Immature natural killer cell (primary cell): Measurements from ENCODE around the gene CNOT3. TPM values are rescaled to one million over a fixed set of nuclear protein-coding genes. Genes with fewer than 3 reads are reported as not detected.
"Not testable (repeated sequence)": the region's sequence is repeated elsewhere in the genome, so short reads cannot be mapped to it uniquely, and the experiment has no call there.

ENCODE experiments used
- DNase-seq, 3 donors: peaks; one replicate each; pipeline ENCODE4 v3.0.0; 2022; ENCODE audit warnings: mixed read lengths in 1 of 3
- H3K27ac Mint-ChIP-seq, 6 donors: one replicate each; pipeline ENCODE4 v1.8.0; 2020; ENCODE audit warnings: mixed read lengths in 6 of 6, mild to moderate bottlenecking in 5 of 6, inconsistent platforms in 4 of 6, moderate library complexity in 3 of 6
- H3K27me3 Mint-ChIP-seq, 3 donors: one replicate each; pipeline ENCODE4 v1.8.0; 2020 to 2021; ENCODE audit warnings: low read depth in 3 of 3, mild to moderate bottlenecking in 3 of 3, mixed read lengths in 3 of 3, moderate library complexity in 3 of 3, inconsistent platforms in 1 of 3
- H3K36me3 Mint-ChIP-seq, 3 donors: one replicate each; pipeline ENCODE4 v1.8.0; 2020; ENCODE audit warnings: mixed read lengths in 3 of 3, inconsistent platforms in 2 of 3, mild to moderate bottlenecking in 2 of 3
- H3K4me1 Mint-ChIP-seq, 2 donors: one replicate each; pipeline ENCODE4 v1.8.0; 2020; ENCODE audit warnings: inconsistent platforms in 2 of 2, mild to moderate bottlenecking in 2 of 2, mixed read lengths in 2 of 2, moderate library complexity in 1 of 2
- H3K4me3 Mint-ChIP-seq, 5 donors: one replicate each; pipeline ENCODE4 v1.8.0; 2020; ENCODE audit warnings: mild to moderate bottlenecking in 5 of 5, mixed read lengths in 5 of 5, inconsistent platforms in 3 of 5, moderate library complexity in 3 of 5
- H3K9me3 Mint-ChIP-seq, 6 donors: one replicate each; pipeline ENCODE4 v1.8.0; 2020; ENCODE audit warnings: mild to moderate bottlenecking in 6 of 6, mixed read lengths in 6 of 6, inconsistent platforms in 4 of 6, moderate library complexity in 3 of 6
- polyA plus RNA-seq, 3 donors: library from polyadenylated mRNA; unstranded; fragments of 300-500 nt; fragmentation: Illumina TruSeq; gene quantifications; one replicate each; pipeline ENCODE4 v1.2.3, GENCODE V29; 2021

Gene CNOT3
- polyA plus RNA-seq, 3 donors from 2014 or later: 2.8 to 13.3 (median 4.0) TPM

- DNase-seq: no peak
- peaks cover 63 to 68% of the 10 kb centered on the region in 2 donors for H3K4me1 Mint-ChIP-seq
These were observed 22.7 kb downstream of the CNOT3 start for GRCh38 chr19:54160182-54160811.

DNA sequence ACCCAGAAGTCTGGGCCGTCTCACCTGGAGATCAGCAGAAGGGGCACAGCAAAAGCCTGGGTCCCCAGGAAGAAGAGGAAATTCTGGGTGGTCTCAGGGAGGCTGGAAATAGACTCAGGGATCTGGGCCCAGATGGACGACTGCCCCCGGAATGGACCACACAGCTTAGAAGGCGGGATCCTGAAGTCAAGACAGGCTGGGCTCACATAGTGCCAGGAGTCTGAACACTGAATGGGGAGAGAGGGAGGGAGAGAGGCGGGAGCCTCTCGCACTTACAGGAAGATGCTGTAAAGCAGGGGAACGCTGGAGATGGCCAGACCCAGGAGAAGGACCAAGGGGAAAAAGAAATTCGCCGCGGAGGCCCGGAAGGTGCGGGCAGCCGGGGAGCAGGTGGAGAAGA, 23.3 kb downstream of the CNOT3 start:
- peaks cover 9 to 15% (median 11%) of the 10 kb centered on the region in 3 donors for H3K27me3 Mint-ChIP-seq
- peaks cover 63 to 72% of the 10 kb centered on the region in 2 donors for H3K4me1 Mint-ChIP-seq
- DNase-seq: no peak
- H3K4me3 Mint-ChIP-seq: peak overlapping the region; percentile 95 to 100 (median 99)
- peak overlapping the region; percentile 45 to 100 (median 98) for H3K27ac Mint-ChIP-seq
- peaks cover 4 to 9% (median 5%) of the 10 kb centered on the region in 3 donors for H3K36me3 Mint-ChIP-seq
- no peaks in the 10 kb centered on the region for H3K9me3 Mint-ChIP-seq

More at GRCh38 chr19:54160182-54160811, 22.7 kb downstream of the CNOT3 start:
- Mint-ChIP-seq H3K27ac (peak overlapping the region; percentile 97 to 100 (median 99)), H3K4me3 (peak overlapping the region; percentile 95 to 100 (median 99)), H3K9me3 (no peaks in the 10 kb centered on the region), H3K36me3 (peaks cover 4 to 10% (median 5%) of the 10 kb centered on the region in 3 donors), H3K27me3 (peaks cover 9 to 15% (median 9%) of the 10 kb centered on the region in 3 donors)

DNA sequence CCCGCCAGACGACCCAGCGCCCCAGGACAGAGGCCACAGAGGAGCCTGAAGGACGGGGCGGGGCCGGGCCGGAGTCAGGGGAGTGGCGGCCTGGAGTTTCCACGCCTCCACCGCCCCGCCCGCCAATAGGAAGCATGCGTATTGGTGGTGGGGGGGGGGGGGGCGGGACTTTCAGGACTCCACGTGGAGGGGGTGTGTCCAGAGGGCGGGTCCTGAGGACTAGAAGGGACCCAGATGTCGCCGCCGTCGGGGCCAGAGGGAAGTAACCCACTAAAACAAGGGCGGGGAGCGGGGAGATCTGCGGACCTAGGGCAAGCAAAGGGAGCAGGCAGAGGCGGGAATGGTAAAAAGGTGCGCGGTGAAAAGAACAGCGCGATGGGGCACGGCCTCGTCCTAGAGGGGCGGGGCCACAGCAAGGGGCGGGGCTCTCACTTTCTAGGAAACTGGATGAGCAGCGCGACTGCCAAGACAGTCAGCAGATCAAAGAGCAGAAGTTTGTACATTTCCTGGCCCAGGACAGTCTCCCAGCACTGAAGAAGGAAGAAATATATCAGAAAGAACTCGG, 24.8 kb downstream of the CNOT3 start:
- DNase-seq: peak; percentile 78 to 80 (median 78)
- peak overlapping the region; percentile 87 to 95 (median 89) for H3K4me3 Mint-ChIP-seq
- peak overlapping the region in 5 of 6 donors; percentile 70 to 85 (median 78) for H3K27ac Mint-ChIP-seq
- peaks cover 60 to 65% of the 10 kb centered on the region in 2 donors for H3K4me1 Mint-ChIP-seq
- H3K36me3 Mint-ChIP-seq: no peaks in the 10 kb centered on the region
- H3K9me3 Mint-ChIP-seq: no peaks in the 10 kb centered on the region
- H3K27me3 Mint-ChIP-seq: peaks cover 9 to 15% (median 11%) of the 10 kb centered on the region in 3 donors

DNA sequence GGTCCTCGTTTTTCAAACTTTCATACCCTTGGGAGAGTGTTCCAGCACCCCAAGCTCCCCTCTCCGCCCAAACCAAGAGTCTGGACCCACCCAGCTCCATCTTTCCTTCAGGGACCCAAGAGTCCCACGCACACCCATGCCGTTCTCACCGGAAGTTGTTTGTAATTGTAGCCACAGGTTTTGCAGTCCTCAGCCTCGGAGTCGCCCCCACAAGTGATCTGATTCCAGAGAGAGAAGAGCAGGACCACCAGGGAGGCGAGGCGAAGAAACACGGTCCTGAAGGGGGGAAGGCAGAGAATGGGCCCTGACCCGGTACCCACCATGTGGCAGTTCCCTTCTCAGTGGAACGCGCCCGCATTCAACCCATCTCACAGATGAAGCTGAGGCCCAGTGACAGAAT, 25.3 kb downstream of the CNOT3 start:
- no peak for DNase-seq
- Mint-ChIP-seq H3K9me3 (no peaks in the 10 kb centered on the region), H3K27me3 (peaks cover 9 to 15% (median 11%) of the 10 kb centered on the region in 3 donors), H3K36me3 (no peaks in the 10 kb centered on the region), H3K27ac (peak overlapping the region in 5 of 6 donors; percentile 45 to 88 (median 75)), H3K4me1 (peaks cover 60 to 65% of the 10 kb centered on the region in 2 donors), H3K4me3 (peak overlapping the region; percentile 87 to 95 (median 89))

GRCh38 chr19:54164369-54165068, 27.0 kb downstream of the CNOT3 start:
- H3K27ac Mint-ChIP-seq: peak overlapping the region; percentile 34 to 89 (median 78)
- H3K4me1 Mint-ChIP-seq: peaks cover 49% of the 10 kb centered on the region in 2 donors
- H3K4me3 Mint-ChIP-seq: peak overlapping the region; percentile 71 to 93 (median 91)
- no peaks in the 10 kb centered on the region for H3K36me3 Mint-ChIP-seq
- no peaks in the 10 kb centered on the region for H3K9me3 Mint-ChIP-seq
- H3K27me3 Mint-ChIP-seq: peaks cover 8 to 13% (median 9%) of the 10 kb centered on the region in 3 donors
- peak; percentile 68 to 88 (median 84) for DNase-seq

DNA sequence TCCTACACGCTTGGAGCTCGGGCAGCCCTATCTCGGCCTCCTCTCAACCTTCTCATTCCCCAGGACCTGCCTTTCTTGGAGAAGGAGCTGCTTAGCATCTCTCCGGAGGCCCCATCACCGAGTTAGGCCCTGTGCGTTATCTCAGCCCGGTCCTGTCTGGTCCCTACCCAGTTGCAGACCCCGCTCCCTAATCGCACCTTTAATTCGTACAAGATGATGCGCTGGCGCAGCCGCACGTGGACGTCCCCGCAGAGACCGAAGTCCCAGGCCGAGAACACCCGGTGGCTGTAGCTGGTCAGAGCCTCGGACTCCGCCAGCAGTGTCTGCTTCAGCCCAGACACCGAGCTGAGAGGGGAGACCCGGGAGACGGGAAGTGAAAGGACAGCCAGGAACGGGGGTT, 27.7 kb downstream of the CNOT3 start:
- H3K27ac Mint-ChIP-seq: peak overlapping the region in 4 of 6 donors; percentile 26 to 51 (median 33)
- no peaks in the 10 kb centered on the region for H3K36me3 Mint-ChIP-seq
- H3K4me3 Mint-ChIP-seq: peak overlapping the region in 2 of 5 donors; percentile 89 to 91
- peaks cover 42% of the 10 kb centered on the region in 2 donors for H3K4me1 Mint-ChIP-seq
- peaks cover 1 to 7% (median 3%) of the 10 kb centered on the region in 3 donors for H3K27me3 Mint-ChIP-seq
- H3K9me3 Mint-ChIP-seq: no peaks in the 10 kb centered on the region
- no peak for DNase-seq

- H3K27me3 Mint-ChIP-seq: peaks cover 1 to 3% (median 2%) of the 10 kb centered on the region in 3 donors
- H3K9me3 Mint-ChIP-seq: no peaks in the 10 kb centered on the region
- peaks cover 17 to 18% of the 10 kb centered on the region in 2 donors for H3K4me1 Mint-ChIP-seq
- peak; percentile 81 to 85 (median 82) for DNase-seq
- H3K4me3 Mint-ChIP-seq: no peak overlapping the region
- H3K27ac Mint-ChIP-seq: peak overlapping the region in 1 of 6 donors; percentile 26
- H3K36me3 Mint-ChIP-seq: no peaks in the 10 kb centered on the region
These were observed 30.8 kb downstream of the CNOT3 start for GRCh38 chr19:54168174-54168917.

- H3K4me3 Mint-ChIP-seq: no peak overlapping the region
- H3K27ac Mint-ChIP-seq: no peak overlapping the region
- peaks cover 9 to 15% of the 10 kb centered on the region in 2 donors for H3K4me1 Mint-ChIP-seq
- no peaks in the 10 kb centered on the region for H3K9me3 Mint-ChIP-seq
- H3K36me3 Mint-ChIP-seq: no peaks in the 10 kb centered on the region
- peaks cover 0 to 4% (median 1%) of the 10 kb centered on the region in 3 donors for H3K27me3 Mint-ChIP-seq
- no peak for DNase-seq
These were observed 31.7 kb downstream of the CNOT3 start for GRCh38 chr19:54169149-54169740.

DNA sequence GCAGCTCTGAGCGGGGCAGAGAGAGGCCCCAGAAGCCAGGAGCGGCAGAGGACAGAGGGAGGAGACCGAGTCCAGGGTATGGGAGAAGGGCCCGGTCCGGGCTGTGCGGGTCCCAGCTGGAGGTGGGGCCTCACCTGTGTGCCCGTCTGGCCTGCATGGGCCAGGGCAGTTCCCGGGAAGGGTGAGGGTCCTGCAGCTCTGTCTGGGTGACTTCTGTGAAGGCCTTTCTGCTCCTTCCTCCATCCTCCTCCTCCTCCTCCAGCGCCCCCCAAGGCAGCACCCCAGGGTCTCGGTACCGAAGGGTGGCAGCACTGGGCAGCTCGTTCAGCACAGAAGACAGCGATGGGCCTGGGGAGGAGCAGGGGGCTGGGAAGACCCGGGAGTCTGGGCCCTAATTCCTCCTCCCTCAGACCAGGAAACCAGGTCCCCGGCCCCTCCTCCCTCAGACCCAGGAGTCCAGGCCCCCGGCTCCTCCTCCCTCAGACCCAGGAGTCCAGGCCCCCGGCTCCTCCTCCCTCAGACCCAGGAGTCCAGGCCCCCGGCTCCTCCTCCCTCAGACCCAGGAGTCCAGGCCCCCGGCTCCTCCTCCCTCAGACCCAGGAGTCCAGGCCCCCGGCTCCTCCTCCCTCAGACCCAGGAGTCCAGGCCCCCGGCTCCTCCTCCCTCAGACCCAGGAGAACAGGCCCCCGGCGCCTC, 34.3 kb downstream of the CNOT3 start:
- H3K36me3 Mint-ChIP-seq, H3K4me3 Mint-ChIP-seq, H3K27me3 Mint-ChIP-seq, DNase-seq, H3K9me3 Mint-ChIP-seq, H3K4me1 Mint-ChIP-seq, H3K27ac Mint-ChIP-seq: not testable (repeated sequence)

GRCh38 chr19:54172471-54173358, 35.2 kb downstream of the CNOT3 start, which contains the start of gene TMC4:
TSS of gene TMC4 (minus strand) at chr19:54173160. CDS start at chr19:54173117, 43 bp downstream.
- Mint-ChIP-seq H3K27me3 (peaks cover 1 to 2% (median 1%) of the 10 kb centered on the region in 3 donors), H3K36me3 (no peaks in the 10 kb centered on the region), H3K27ac (no peak within 1 kb of the TSS), H3K4me1 (peaks cover 0 to 3% of the 10 kb centered on the region in 2 donors), H3K9me3 (no peaks in the 10 kb centered on the region), H3K4me3 (no peak within 1 kb of the TSS)
- DNase-seq: no peak

DNA sequence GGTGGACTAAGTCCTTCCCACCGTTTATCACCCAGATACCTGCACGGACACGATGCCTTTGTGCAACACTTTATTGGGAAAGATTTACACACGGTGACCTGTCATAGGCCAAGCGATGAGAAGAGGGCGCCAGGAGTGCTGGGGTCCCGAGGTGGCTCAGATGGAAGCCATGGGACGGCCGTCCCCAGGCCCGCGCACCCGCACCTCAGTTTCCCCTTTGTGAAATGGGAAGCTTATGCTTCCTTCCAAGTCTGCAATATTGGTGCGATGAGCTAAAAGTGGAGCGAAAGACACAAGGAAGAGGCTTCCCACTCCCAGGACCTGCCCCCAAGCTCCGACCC, 35.8 kb downstream of the CNOT3 start:
- peaks cover 0 to 2% of the 10 kb centered on the region in 2 donors for H3K4me1 Mint-ChIP-seq
- H3K27ac Mint-ChIP-seq: no peak overlapping the region
- peaks cover 1 to 2% (median 1%) of the 10 kb centered on the region in 3 donors for H3K27me3 Mint-ChIP-seq
- H3K9me3 Mint-ChIP-seq: no peaks in the 10 kb centered on the region
- H3K4me3 Mint-ChIP-seq: no peak overlapping the region
- no peak for DNase-seq
- H3K36me3 Mint-ChIP-seq: peaks cover 3% of the 10 kb centered on the region in 3 donors
